H1 (cell line): ENCODE data around the gene ASCC2. TPM values are rescaled to one million over a fixed set of nuclear protein-coding genes. Genes with fewer than 3 reads are reported as not detected.

Experiments
- ATF3 ChIP-seq: IDR thresholded peaks from 2 replicates; pipeline ENCODE4 v1.6.1; 2011; ENCODE audit warnings: low read depth, mild to moderate bottlenecking, low read length; ENCODE audit not compliant: insufficient read depth
- POLR2A ChIP-seq, 2 experiments: IDR thresholded peaks; 1 replicate in 1 of 2; 2 replicates in 1 of 2; pipeline ENCODE4 v1.6.1; 2011; ENCODE audit warnings: low read depth in 2 of 2, low read length in 2 of 2, mild to moderate bottlenecking in 2 of 2; ENCODE audit errors: control extremely low read depth in 1 of 2
- polyA plus RNA-seq, 7 experiments: library from polyadenylated mRNA; depleted of rRNA in 3 of 7; stranded (reverse) in 5 of 7; unstranded in 2 of 7; fragments of >200 nt in 5 of 7; fragments of 200-250 nt in 2 of 7; gene quantifications; 1 replicate in 5 of 7; 2 replicates in 1 of 7; 4 replicates in 1 of 7; pipeline versions ENCODE4 v1.2.1 to v1.2.3, GENCODE V29; 2011 to 2013; ENCODE audit warnings: missing spikeins in 2 of 7, mixed read lengths in 2 of 7
- total RNA-seq: library from RNA; stranded (reverse); fragmentation: NEBNext Ultra II Directional; extraction: Animal tissue kit (Norgen Biotek cat#: 25700); gene quantifications from 2 replicates; pipeline ENCODE4 v1.2.1, GENCODE V29; 2021
- TF ChIP-seq, protein P1 (sequence below): fragments of 300-600 bp; sonication (generic); IDR thresholded peaks from 2 replicates; pipeline ENCODE4 v1.7.1; 2012; ENCODE audit warnings: low read length, moderate library complexity, mild to moderate bottlenecking, inconsistent platforms; ENCODE audit not compliant: insufficient replicate concordance

The ASCC2 gene
- total and polyA plus RNA-seq, 2 of the 8 experiments (the other 6 are each of a cell fraction or from before 2014, with no cell fraction given) = 35.0 to 35.8 TPM

DNA sequence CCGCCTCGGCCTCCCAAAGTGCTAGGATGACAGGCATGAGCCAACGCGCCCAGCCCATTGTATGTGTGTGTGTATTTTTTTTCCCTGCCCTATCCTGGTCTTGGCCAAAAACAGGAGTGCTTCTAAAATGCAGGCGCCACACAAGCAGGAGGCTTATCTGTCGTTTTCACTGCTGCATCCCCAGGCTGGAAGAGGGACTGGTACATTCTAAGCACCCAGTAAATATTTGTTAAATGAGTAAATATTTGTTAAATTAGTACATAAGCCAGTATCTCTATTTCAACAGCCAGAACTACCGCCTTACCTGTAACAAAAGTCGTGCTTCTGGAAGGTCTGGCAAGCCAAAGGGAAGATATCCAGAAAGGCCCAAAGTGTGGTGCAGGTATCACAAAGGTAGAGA lies 24.9 kb downstream of the ASCC2 start (continued):
- TF ChIP-seq, protein P1, sequence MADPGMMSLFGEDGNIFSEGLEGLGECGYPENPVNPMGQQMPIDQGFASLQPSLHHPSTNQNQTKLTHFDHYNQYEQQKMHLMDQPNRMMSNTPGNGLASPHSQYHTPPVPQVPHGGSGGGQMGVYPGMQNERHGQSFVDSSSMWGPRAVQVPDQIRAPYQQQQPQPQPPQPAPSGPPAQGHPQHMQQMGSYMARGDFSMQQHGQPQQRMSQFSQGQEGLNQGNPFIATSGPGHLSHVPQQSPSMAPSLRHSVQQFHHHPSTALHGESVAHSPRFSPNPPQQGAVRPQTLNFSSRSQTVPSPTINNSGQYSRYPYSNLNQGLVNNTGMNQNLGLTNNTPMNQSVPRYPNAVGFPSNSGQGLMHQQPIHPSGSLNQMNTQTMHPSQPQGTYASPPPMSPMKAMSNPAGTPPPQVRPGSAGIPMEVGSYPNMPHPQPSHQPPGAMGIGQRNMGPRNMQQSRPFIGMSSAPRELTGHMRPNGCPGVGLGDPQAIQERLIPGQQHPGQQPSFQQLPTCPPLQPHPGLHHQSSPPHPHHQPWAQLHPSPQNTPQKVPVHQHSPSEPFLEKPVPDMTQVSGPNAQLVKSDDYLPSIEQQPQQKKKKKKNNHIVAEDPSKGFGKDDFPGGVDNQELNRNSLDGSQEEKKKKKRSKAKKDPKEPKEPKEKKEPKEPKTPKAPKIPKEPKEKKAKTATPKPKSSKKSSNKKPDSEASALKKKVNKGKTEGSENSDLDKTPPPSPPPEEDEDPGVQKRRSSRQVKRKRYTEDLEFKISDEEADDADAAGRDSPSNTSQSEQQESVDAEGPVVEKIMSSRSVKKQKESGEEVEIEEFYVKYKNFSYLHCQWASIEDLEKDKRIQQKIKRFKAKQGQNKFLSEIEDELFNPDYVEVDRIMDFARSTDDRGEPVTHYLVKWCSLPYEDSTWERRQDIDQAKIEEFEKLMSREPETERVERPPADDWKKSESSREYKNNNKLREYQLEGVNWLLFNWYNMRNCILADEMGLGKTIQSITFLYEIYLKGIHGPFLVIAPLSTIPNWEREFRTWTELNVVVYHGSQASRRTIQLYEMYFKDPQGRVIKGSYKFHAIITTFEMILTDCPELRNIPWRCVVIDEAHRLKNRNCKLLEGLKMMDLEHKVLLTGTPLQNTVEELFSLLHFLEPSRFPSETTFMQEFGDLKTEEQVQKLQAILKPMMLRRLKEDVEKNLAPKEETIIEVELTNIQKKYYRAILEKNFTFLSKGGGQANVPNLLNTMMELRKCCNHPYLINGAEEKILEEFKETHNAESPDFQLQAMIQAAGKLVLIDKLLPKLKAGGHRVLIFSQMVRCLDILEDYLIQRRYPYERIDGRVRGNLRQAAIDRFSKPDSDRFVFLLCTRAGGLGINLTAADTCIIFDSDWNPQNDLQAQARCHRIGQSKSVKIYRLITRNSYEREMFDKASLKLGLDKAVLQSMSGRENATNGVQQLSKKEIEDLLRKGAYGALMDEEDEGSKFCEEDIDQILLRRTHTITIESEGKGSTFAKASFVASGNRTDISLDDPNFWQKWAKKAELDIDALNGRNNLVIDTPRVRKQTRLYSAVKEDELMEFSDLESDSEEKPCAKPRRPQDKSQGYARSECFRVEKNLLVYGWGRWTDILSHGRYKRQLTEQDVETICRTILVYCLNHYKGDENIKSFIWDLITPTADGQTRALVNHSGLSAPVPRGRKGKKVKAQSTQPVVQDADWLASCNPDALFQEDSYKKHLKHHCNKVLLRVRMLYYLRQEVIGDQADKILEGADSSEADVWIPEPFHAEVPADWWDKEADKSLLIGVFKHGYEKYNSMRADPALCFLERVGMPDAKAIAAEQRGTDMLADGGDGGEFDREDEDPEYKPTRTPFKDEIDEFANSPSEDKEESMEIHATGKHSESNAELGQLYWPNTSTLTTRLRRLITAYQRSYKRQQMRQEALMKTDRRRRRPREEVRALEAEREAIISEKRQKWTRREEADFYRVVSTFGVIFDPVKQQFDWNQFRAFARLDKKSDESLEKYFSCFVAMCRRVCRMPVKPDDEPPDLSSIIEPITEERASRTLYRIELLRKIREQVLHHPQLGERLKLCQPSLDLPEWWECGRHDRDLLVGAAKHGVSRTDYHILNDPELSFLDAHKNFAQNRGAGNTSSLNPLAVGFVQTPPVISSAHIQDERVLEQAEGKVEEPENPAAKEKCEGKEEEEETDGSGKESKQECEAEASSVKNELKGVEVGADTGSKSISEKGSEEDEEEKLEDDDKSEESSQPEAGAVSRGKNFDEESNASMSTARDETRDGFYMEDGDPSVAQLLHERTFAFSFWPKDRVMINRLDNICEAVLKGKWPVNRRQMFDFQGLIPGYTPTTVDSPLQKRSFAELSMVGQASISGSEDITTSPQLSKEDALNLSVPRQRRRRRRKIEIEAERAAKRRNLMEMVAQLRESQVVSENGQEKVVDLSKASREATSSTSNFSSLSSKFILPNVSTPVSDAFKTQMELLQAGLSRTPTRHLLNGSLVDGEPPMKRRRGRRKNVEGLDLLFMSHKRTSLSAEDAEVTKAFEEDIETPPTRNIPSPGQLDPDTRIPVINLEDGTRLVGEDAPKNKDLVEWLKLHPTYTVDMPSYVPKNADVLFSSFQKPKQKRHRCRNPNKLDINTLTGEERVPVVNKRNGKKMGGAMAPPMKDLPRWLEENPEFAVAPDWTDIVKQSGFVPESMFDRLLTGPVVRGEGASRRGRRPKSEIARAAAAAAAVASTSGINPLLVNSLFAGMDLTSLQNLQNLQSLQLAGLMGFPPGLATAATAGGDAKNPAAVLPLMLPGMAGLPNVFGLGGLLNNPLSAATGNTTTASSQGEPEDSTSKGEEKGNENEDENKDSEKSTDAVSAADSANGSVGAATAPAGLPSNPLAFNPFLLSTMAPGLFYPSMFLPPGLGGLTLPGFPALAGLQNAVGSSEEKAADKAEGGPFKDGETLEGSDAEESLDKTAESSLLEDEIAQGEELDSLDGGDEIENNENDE = no peak
- TF ChIP-seq POLR2A (IDR thresholded peaks at IDR 0.05; ENCODE audit: control extremely low read depth in 1 of 2, low read depth in 2 of 2, low read length in 2 of 2) (no peak), ATF3 (no peak)
- TF ChIP-seq, all 59 proteins: peak for 0
